Osteocyte (in vitro differentiated cells): ENCODE measurements around the gene ADRM1. TPM values are rescaled to one million over a fixed set of nuclear protein-coding genes. Genes with fewer than 3 reads are reported as not detected.
A peak's percentile ranks its signal among the peaks of the same experiment; 100 is the strongest.

Experiments used
- DNase-seq: peaks from one replicate; pipeline ENCODE4 v3.0.0; 2021; ENCODE audit warnings: mixed read lengths; ENCODE audit not compliant: unreplicated experiment; ENCODE audit errors: extremely low spot score
- H3K27ac Mint-ChIP-seq: one replicate; pipeline ENCODE4 v1.8.0; 2021; ENCODE audit warnings: mild to moderate bottlenecking, mixed read lengths; ENCODE audit not compliant: unreplicated experiment
- H3K27me3 Mint-ChIP-seq: one replicate; pipeline ENCODE4 v1.8.0; 2021; ENCODE audit warnings: mixed read lengths; ENCODE audit not compliant: unreplicated experiment
- H3K36me3 Mint-ChIP-seq: one replicate; pipeline ENCODE4 v1.8.0; 2021; ENCODE audit warnings: mixed read lengths; ENCODE audit not compliant: unreplicated experiment
- H3K4me1 Mint-ChIP-seq: one replicate; pipeline ENCODE4 v1.8.0; 2021; ENCODE audit warnings: mixed read lengths; ENCODE audit not compliant: unreplicated experiment
- H3K4me3 Mint-ChIP-seq: one replicate; pipeline ENCODE4 v1.8.0; 2021; ENCODE audit warnings: mild to moderate bottlenecking, moderate library complexity, mixed read lengths; ENCODE audit not compliant: unreplicated experiment
- H3K9me3 Mint-ChIP-seq: one replicate; pipeline ENCODE4 v1.8.0; 2021; ENCODE audit warnings: mixed read lengths; ENCODE audit not compliant: unreplicated experiment
- total RNA-seq: library from RNA; stranded (reverse); gene quantifications from 2 replicates; pipeline ENCODE4 v1.2.1, GENCODE V29; 2021
- TF ChIP-seq, protein P1 (sequence below): fragments of 200-600 bp; sonication (generic); IDR thresholded peaks from 2 replicates; pipeline ENCODE4 v1.5.0; 2021; ENCODE audit warnings: antibody characterized with exemption, mild to moderate bottlenecking, moderate library complexity

The ADRM1 gene
- total RNA-seq, 1 donor from 2014 or later = 83.9 TPM

DNA sequence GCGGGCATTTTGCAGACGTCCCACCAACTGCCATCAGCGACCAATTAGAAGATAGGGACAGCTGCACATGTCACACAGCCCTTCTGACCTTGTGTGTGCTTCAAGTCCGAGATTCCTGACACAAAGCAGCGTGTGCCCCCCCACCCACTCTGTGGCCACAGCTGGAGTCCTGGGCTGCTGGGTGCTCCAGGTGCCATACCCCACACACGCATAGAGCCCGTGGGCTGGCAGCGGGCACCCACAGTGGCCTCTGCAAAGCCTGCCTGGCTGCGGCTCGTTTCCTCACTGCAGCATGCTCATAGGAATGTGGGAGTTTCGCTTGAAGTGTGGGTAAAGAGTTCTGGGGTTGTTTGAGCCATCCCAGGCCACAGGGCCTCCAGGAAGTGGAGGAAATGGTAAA lies 2.5 kb upstream of the ADRM1 start:
- TF ChIP-seq, protein P1, sequence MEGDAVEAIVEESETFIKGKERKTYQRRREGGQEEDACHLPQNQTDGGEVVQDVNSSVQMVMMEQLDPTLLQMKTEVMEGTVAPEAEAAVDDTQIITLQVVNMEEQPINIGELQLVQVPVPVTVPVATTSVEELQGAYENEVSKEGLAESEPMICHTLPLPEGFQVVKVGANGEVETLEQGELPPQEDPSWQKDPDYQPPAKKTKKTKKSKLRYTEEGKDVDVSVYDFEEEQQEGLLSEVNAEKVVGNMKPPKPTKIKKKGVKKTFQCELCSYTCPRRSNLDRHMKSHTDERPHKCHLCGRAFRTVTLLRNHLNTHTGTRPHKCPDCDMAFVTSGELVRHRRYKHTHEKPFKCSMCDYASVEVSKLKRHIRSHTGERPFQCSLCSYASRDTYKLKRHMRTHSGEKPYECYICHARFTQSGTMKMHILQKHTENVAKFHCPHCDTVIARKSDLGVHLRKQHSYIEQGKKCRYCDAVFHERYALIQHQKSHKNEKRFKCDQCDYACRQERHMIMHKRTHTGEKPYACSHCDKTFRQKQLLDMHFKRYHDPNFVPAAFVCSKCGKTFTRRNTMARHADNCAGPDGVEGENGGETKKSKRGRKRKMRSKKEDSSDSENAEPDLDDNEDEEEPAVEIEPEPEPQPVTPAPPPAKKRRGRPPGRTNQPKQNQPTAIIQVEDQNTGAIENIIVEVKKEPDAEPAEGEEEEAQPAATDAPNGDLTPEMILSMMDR = no peak
- H3K27me3 Mint-ChIP-seq = no peaks in the 10 kb centered on the region
- peaks cover 5% of the 10 kb centered on the region for H3K36me3 Mint-ChIP-seq
- no peaks in the 10 kb centered on the region for H3K9me3 Mint-ChIP-seq
- H3K27ac Mint-ChIP-seq = no peak overlapping the region
- DNase-seq = no peak
- peaks cover 19% of the 10 kb centered on the region for H3K4me1 Mint-ChIP-seq
- H3K4me3 Mint-ChIP-seq = no peak overlapping the region

DNA sequence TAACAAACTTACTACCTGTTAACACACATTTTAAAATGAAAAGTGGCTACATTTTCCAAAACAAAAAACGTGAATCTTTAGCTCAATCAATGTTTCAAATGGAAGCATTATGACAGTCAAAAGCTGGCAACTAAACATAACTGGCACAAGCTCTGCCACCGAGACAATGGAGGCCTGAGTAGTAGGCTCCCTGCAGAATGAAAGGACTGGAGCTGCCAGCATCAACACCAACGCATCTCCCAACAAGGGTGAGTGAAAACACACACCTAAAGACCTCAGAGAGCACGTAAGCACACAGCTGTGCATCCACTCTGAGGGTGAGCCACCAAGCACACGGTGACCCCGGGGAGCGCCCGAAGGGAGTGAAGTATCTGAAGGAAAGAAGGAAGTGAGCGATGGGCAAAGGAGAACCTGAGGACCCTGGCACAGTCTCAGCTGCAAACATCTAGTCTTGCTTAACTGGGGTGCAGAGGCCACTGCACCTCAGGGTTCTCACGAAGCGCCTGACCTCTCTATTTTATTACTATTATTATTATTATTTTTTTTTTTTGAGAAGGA lies 1.6 kb upstream of the ADRM1 start:
- no peaks in the 10 kb centered on the region for H3K9me3 Mint-ChIP-seq
- TF ChIP-seq, protein P1 = no peak
- peak overlapping the region; percentile 86 for H3K4me3 Mint-ChIP-seq
- DNase-seq = no peak
- H3K36me3 Mint-ChIP-seq = peaks cover 3% of the 10 kb centered on the region
- H3K27me3 Mint-ChIP-seq = no peaks in the 10 kb centered on the region
- no peak overlapping the region for H3K27ac Mint-ChIP-seq
- peaks cover 23% of the 10 kb centered on the region for H3K4me1 Mint-ChIP-seq

- H3K36me3 Mint-ChIP-seq = peaks cover 3% of the 10 kb centered on the region
- peaks cover 23% of the 10 kb centered on the region for H3K4me1 Mint-ChIP-seq
- DNase-seq = peak; percentile 96
- TF ChIP-seq, protein P1 = peak; percentile 94
- no peaks in the 10 kb centered on the region for H3K9me3 Mint-ChIP-seq
- no peaks in the 10 kb centered on the region for H3K27me3 Mint-ChIP-seq
- peak overlapping the region; percentile 97 for H3K27ac Mint-ChIP-seq
- H3K4me3 Mint-ChIP-seq = peak overlapping the region; percentile 86
Measured at GRCh38 chr20:62301773-62302340, 940 bp upstream of the ADRM1 start.

DNA sequence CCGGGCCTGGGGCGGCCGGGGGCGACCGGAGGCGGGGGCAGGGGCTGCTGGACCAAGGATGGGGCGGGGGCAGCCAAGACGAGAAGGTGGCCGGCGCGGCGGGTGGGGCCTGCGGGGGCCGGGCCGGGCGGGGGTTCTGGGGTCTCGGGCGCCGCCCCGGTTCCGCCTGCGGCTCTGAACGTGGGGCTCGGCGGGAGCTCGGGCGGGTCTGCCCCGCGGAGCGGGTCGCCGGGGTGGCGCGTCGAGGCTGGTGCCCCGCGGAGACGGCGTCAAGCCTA lies 204 bp downstream of the ADRM1 start:
- H3K27ac Mint-ChIP-seq = no peak overlapping the region

More for the DNA sequence above, 204 bp downstream of the ADRM1 start:
- DNase-seq = no peak
- Mint-ChIP-seq H3K9me3 (no peaks in the 10 kb centered on the region), H3K36me3 (peaks cover 3% of the 10 kb centered on the region), H3K4me1 (peaks cover 23% of the 10 kb centered on the region), H3K27me3 (no peaks in the 10 kb centered on the region), H3K4me3 (peak overlapping the region; percentile 89)
- TF ChIP-seq, protein P1 = no peak
